ENCODE results near the gene CDKAL1.

The CDKAL1 gene

GRCh38 chr6:20979076-20979475, 444.8 kb downstream of the CDKAL1 start:
- Histone ChIP-seq H3K27me3 (ENCODE audit: low read depth, low read length) (no peaks in the 10 kb centered on the region), H3K4me2 (ENCODE audit: low read length) (peak overlapping the region; percentile 65), H3K9me3 (ENCODE audit: insufficient read depth, low read length) (no peaks in the 10 kb centered on the region), H3K79me2 (ENCODE audit: low read length) (no peaks in the 10 kb centered on the region), H3K4me1 (ENCODE audit: low read length) (peaks cover 23% of the 10 kb centered on the region), H3K9ac (ENCODE audit: low read length) (peak overlapping the region; percentile 55; the same call in 1 of the 2 replicates), H3K36me3 (replicated peaks; ENCODE audit: low read depth, low read length) (no peaks in the 10 kb centered on the region), H2AFZ (ENCODE audit: low read depth, low read length) (no peak overlapping the region), H3K27ac (ENCODE audit: low read length) (peak overlapping the region; percentile 72), H4K20me1 (ENCODE audit: insufficient read depth, low read length) (no peaks in the 10 kb centered on the region), H3K4me3 (ENCODE audit: low read length) (peak overlapping the region; percentile 39)
- no peak for TF ChIP-seq EZH2phosphoT487 (IDR thresholded peaks at IDR 0.05; ENCODE audit: low read depth)
- TF ChIP-seq CTCF (IDR thresholded peaks at IDR 0.05; ENCODE audit: low read depth, low read length) = no peak

GRCh38 chr6:20983961-20984360, 449.7 kb downstream of the CDKAL1 start:
- no peak overlapping the region for H3K4me3 ChIP-seq (ENCODE audit: low read length)
- no peak for TF ChIP-seq CTCF (IDR thresholded peaks at IDR 0.05; ENCODE audit: low read depth, low read length)

DNA sequence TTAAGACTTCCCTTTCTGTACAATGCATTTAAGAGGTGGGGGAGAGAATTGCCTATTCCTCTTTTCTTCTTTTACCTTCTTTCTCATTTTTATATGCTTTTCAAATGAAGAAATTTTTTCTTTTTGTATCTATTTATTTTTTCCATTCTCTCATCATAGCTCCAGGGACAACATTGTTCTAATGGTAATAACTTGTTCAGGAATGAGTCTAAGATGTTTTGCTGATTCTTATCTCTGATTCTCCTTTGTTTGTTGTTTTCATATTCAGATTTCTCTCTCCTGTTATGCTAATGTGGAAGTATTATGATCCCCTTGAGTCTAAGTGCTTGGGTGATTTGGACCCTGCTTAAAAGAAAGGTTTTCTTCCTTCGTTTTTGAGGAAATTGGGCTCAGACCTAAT, 451.6 kb downstream of the CDKAL1 start:
- Histone ChIP-seq H3K27ac (ENCODE audit: low read length) (no peak overlapping the region), H3K27me3 (ENCODE audit: low read depth, low read length) (no peaks in the 10 kb centered on the region), H2AFZ (ENCODE audit: low read depth, low read length) (no peak overlapping the region), H3K79me2 (ENCODE audit: low read length) (no peaks in the 10 kb centered on the region), H3K9me3 (ENCODE audit: insufficient read depth, low read length) (no peaks in the 10 kb centered on the region), H3K36me3 (replicated peaks; ENCODE audit: low read depth, low read length) (no peaks in the 10 kb centered on the region), H3K9ac (ENCODE audit: low read length) (no peak overlapping the region), H3K4me3 (ENCODE audit: low read length) (no peak overlapping the region), H3K4me1 (ENCODE audit: low read length) (no peaks in the 10 kb centered on the region), H3K4me2 (ENCODE audit: low read length) (no peak overlapping the region), H4K20me1 (ENCODE audit: insufficient read depth, low read length) (no peaks in the 10 kb centered on the region)
- TF ChIP-seq CTCF (IDR thresholded peaks at IDR 0.05; ENCODE audit: low read depth, low read length) (no peak), EZH2phosphoT487 (IDR thresholded peaks at IDR 0.05; ENCODE audit: low read depth) (no peak)

More at GRCh38 chr6:20983961-20984360, 449.7 kb downstream of the CDKAL1 start:
- Histone ChIP-seq H3K4me1 (ENCODE audit: low read length) (peaks cover 5% of the 10 kb centered on the region), H3K27me3 (ENCODE audit: low read depth, low read length) (no peaks in the 10 kb centered on the region), H3K79me2 (ENCODE audit: low read length) (no peaks in the 10 kb centered on the region), H4K20me1 (ENCODE audit: insufficient read depth, low read length) (no peaks in the 10 kb centered on the region), H3K36me3 (replicated peaks; ENCODE audit: low read depth, low read length) (no peaks in the 10 kb centered on the region), H3K9me3 (ENCODE audit: insufficient read depth, low read length) (no peaks in the 10 kb centered on the region), H2AFZ (ENCODE audit: low read depth, low read length) (no peak overlapping the region), H3K4me2 (ENCODE audit: low read length) (no peak overlapping the region), H3K27ac (ENCODE audit: low read length) (no peak overlapping the region), H3K9ac (ENCODE audit: low read length) (no peak overlapping the region)

- no peaks in the 10 kb centered on the region for H3K27me3 ChIP-seq (ENCODE audit: low read depth, low read length)
- no peak overlapping the region for H2AFZ ChIP-seq (ENCODE audit: low read depth, low read length)
- TF ChIP-seq EZH2phosphoT487 (IDR thresholded peaks at IDR 0.05; ENCODE audit: low read depth) (no peak), CTCF (IDR thresholded peaks at IDR 0.05; ENCODE audit: low read depth, low read length) (no peak)
- no peak overlapping the region for H3K4me2 ChIP-seq (ENCODE audit: low read length)
- no peaks in the 10 kb centered on the region for H3K9me3 ChIP-seq (ENCODE audit: insufficient read depth, low read length)
- H3K27ac ChIP-seq (ENCODE audit: low read length) = no peak overlapping the region
- H3K4me1 ChIP-seq (ENCODE audit: low read length) = peaks cover under 1% of the 10 kb centered on the region; the same call in 1 of the 2 replicates
- H3K4me3 ChIP-seq (ENCODE audit: low read length) = no peak overlapping the region
- no peaks in the 10 kb centered on the region for H4K20me1 ChIP-seq (ENCODE audit: insufficient read depth, low read length)
- H3K79me2 ChIP-seq (ENCODE audit: low read length) = no peaks in the 10 kb centered on the region
- H3K36me3 ChIP-seq (replicated peaks; ENCODE audit: low read depth, low read length) = no peaks in the 10 kb centered on the region
- H3K9ac ChIP-seq (ENCODE audit: low read length) = no peak overlapping the region
Observed at GRCh38 chr6:20991910-20992309, 457.7 kb downstream of the CDKAL1 start.
